PC-3 (cell line): ENCODE measurements around the gene USP8. TPM values are rescaled to one million over a fixed set of nuclear protein-coding genes. Genes with fewer than 3 reads are reported as not detected.
"Not testable (repeated sequence)": the region's sequence is repeated elsewhere in the genome, so short reads cannot be mapped to it uniquely, and the experiment has no call there.

Experiments used
- ATAC-seq: fragments of 200-7000 bp; cut with Tn5 transposase; 2 replicates; pipeline ENCODE4 v1.9.1; 2020; ENCODE audit warnings: mild to moderate bottlenecking, moderate library complexity
- BruUV-seq: library from RNA; stranded (reverse); fragments of 400-500 nt; replicated peaks from 2 replicates; lab custom pipeline; 2021; lab: Mats Ljungman, UMichigan
- CTCF ChIA-PET: fragments of 300-600 bp; sonication (Branson Sonifier 250); formaldehyde crosslinking; loops from one replicate; lab custom pipeline; 2022; ENCODE audit warnings: antibody characterized with exemption; lab: Charles Lee
- POLR2A ChIA-PET: fragments of 300-600 bp; sonication (Branson Sonifier 250); formaldehyde crosslinking; loops from one replicate; lab custom pipeline; 2022; ENCODE audit warnings: antibody characterized with exemption; ENCODE audit not compliant: unreplicated experiment; lab: Charles Lee
- DNase-seq: peaks from one replicate; pipeline ENCODE4 v3.0.0-alpha.2; 2015
- H2AFZ ChIP-seq: fragments of 300-600 bp; sonication (generic); 2 replicates; pipeline ENCODE4 v1.6.0; 2016; ENCODE audit warnings: antibody characterized with exemption, low read length
- H3F3A ChIP-seq: fragments of 300-600 bp; sonication (generic); one replicate; pipeline ENCODE4 v1.6.0; 2017; ENCODE audit warnings: antibody characterized with exemption, low read length, control low read depth, mild to moderate bottlenecking; ENCODE audit not compliant: unreplicated experiment
- H3K27ac ChIP-seq: fragments of 300-600 bp; sonication (generic); 2 replicates; pipeline ENCODE4 v1.5.1; 2016; ENCODE audit warnings: mild to moderate bottlenecking, low read length
- H3K27me3 ChIP-seq: fragments of 300-600 bp; sonication (generic); 2 replicates; pipeline ENCODE4 v1.6.1; 2016; ENCODE audit warnings: low read length, mixed read lengths
- H3K36me3 ChIP-seq: fragments of 300-600 bp; sonication (generic); 2 replicates; pipeline ENCODE4 v1.6.1; 2016; ENCODE audit warnings: low read depth, mixed run types, low read length, mixed read lengths
- H3K4me1 ChIP-seq: fragments of 300-600 bp; sonication (generic); 2 replicates; pipeline ENCODE4 v1.5.1; 2016; ENCODE audit warnings: low read length; ENCODE audit not compliant: insufficient read depth
- H3K4me2 ChIP-seq: fragments of 300-600 bp; sonication (generic); 2 replicates; pipeline ENCODE4 v1.6.0; 2016; ENCODE audit warnings: low read length
- H3K4me3 ChIP-seq: fragments of 300-600 bp; sonication (generic); 2 replicates; pipeline ENCODE4 v1.5.1; 2016; ENCODE audit warnings: mild to moderate bottlenecking, low read length, mixed read lengths
- H3K79me2 ChIP-seq: fragments of 300-600 bp; sonication (generic); 2 replicates; pipeline ENCODE4 v1.6.1; 2017; ENCODE audit warnings: low read length, mixed read lengths
- H3K9ac ChIP-seq: fragments of 300-600 bp; sonication (generic); 2 replicates; pipeline ENCODE4 v1.6.0; 2016; ENCODE audit warnings: mild to moderate bottlenecking, low read length
- H3K9me2 ChIP-seq: fragments of 300-600 bp; sonication (generic); replicated peaks from 2 replicates; pipeline ENCODE4 v1.6.1; 2016; ENCODE audit warnings: mixed run types, low read length, mixed read lengths
- H3K9me3 ChIP-seq: fragments of 300-600 bp; sonication (generic); 2 replicates; pipeline ENCODE4 v1.6.1; 2016; ENCODE audit warnings: low read length, mixed read lengths
- H4K20me1 ChIP-seq: fragments of 300-600 bp; sonication (generic); 2 replicates; pipeline ENCODE4 v1.6.1; 2016; ENCODE audit warnings: low read length, mixed read lengths
- CTCF ChIP-seq: fragments of 300-600 bp; sonication (generic); conservative IDR thresholded peaks from 2 replicates; pipeline ENCODE4 v1.5.1; 2017; ENCODE audit warnings: antibody characterized with exemption, low read depth, mild to moderate bottlenecking, low read length
- EZH2 ChIP-seq: fragments of 300-600 bp; sonication (generic); IDR thresholded peaks from one replicate; pipeline ENCODE4 v1.6.1; 2017; ENCODE audit warnings: antibody characterized with exemption, mild to moderate bottlenecking, low read length; ENCODE audit not compliant: unreplicated experiment
- EZH2phosphoT487 ChIP-seq: fragments of 300-600 bp; sonication (generic); IDR thresholded peaks from 2 replicates; pipeline ENCODE4 v1.6.1; 2018; ENCODE audit warnings: mild to moderate bottlenecking, antibody characterized with exemption, low read length, borderline replicate concordance
- intact Hi-C: fragments of 100-400 bp; cut with micrococcal nuclease; formaldehyde crosslinking; loops from 2 replicates; pipeline ENCODE4 v1.9.0; 2023
- total RNA-seq: library from RNA; depleted of rRNA; stranded (reverse); fragments of >200 nt; gene quantifications from 2 replicates; pipeline ENCODE4 v1.2.3, GENCODE V29; 2014

The USP8 gene
- total RNA-seq, 1 experiment from 2014 or later: 24.6 TPM

- no peaks in the 10 kb centered on the region for H4K20me1 ChIP-seq
- peaks cover 5% of the 10 kb centered on the region; the same call in 1 of the 2 replicates for H3K36me3 ChIP-seq
- ChIA-PET CTCF (no interaction called here), POLR2A (no interaction called here)
- no peaks in the 10 kb centered on the region for H3K9me3 ChIP-seq
- DNase-seq (no peak), ATAC-seq (no peak)
- no peak for TF ChIP-seq EZH2phosphoT487
- no peak for TF ChIP-seq CTCF
- no peak for TF ChIP-seq EZH2
- no peaks in the 10 kb centered on the region for H3K79me2 ChIP-seq
- no peaks in the 10 kb centered on the region for H3K27me3 ChIP-seq
- no peaks in the 10 kb centered on the region for H3K9me2 ChIP-seq
- no peaks in the 10 kb centered on the region for H3K4me1 ChIP-seq
- no peak overlapping the region for H3K9ac ChIP-seq
- no peak overlapping the region for H3K4me3 ChIP-seq
- BruUV-seq: no TSS peak
- no peak overlapping the region for H3K4me2 ChIP-seq
- intact Hi-C loops: loop anchor here (10.0 kb wide), 1 partner anchor 148 kb away; the partner anchor contains the start of gene GABPB1
- H3K27ac ChIP-seq: no peak overlapping the region
- H3F3A ChIP-seq: no peaks in the 10 kb centered on the region
- no peak overlapping the region for H2AFZ ChIP-seq
These were observed 78.9 kb downstream of the USP8 start for GRCh38 chr15:50503144-50503543.

- H2AFZ ChIP-seq, CTCF ChIA-PET, BruUV-seq, H3K36me3 ChIP-seq, H4K20me1 ChIP-seq, DNase-seq, H3K9me2 ChIP-seq, H3K27me3 ChIP-seq, H3K27ac ChIP-seq, H3K9ac ChIP-seq, H3K4me3 ChIP-seq, POLR2A ChIA-PET, H3K4me1 ChIP-seq, ATAC-seq, H3K9me3 ChIP-seq, H3K4me2 ChIP-seq, H3F3A ChIP-seq, H3K79me2 ChIP-seq: not testable (repeated sequence)
- intact Hi-C loops: loop anchor here (10.0 kb wide), 1 partner anchor 151 kb away; the partner anchor contains the start of gene GABPB1
These were observed 81.5 kb downstream of the USP8 start for GRCh38 chr15:50505656-50506055.

- no TSS peak for BruUV-seq
- no peaks in the 10 kb centered on the region for H3K9me2 ChIP-seq
- intact Hi-C loops: loop anchor here (10.0 kb wide), 1 partner anchor 151 kb away; the partner anchor contains the start of gene GABPB1
- POLR2A ChIA-PET: no interaction called here
- DNase-seq: no peak
- no peak overlapping the region for H3K27ac ChIP-seq
- no peak overlapping the region for H2AFZ ChIP-seq
- CTCF ChIA-PET: no interaction called here
- no peak overlapping the region for H3K4me3 ChIP-seq
- H3K79me2 ChIP-seq: no peaks in the 10 kb centered on the region
- ATAC-seq: no peak
- no peak for TF ChIP-seq EZH2phosphoT487
- TF ChIP-seq CTCF: no peak
- TF ChIP-seq EZH2: no peak
- H3K9ac ChIP-seq: no peak overlapping the region
- H3F3A ChIP-seq: no peaks in the 10 kb centered on the region
- H3K9me3 ChIP-seq: no peaks in the 10 kb centered on the region
- no peaks in the 10 kb centered on the region for H3K4me1 ChIP-seq
- no peaks in the 10 kb centered on the region for H3K27me3 ChIP-seq
- H3K4me2 ChIP-seq: no peak overlapping the region
- no peaks in the 10 kb centered on the region for H4K20me1 ChIP-seq
- H3K36me3 ChIP-seq: no peaks in the 10 kb centered on the region; the same call in 1 of the 2 replicates
These were observed 81.9 kb downstream of the USP8 start for GRCh38 chr15:50506121-50506520.
